Trophoblast cell (in vitro differentiated cells and primary cell): Measurements from ENCODE around the gene USP54.

Experiments used
- DNase-seq, 2 donors: peaks; one replicate each; pipeline ENCODE4 v3.0.0-alpha.2; 2016
- H2AFZ ChIP-seq: 2 replicates; pipeline ENCODE4 v1.6.1; 2013; ENCODE audit warnings: low read length, moderate library complexity, mild to moderate bottlenecking; ENCODE audit not compliant: insufficient read depth, poor library complexity
- H2AK5ac ChIP-seq: 2 replicates; pipeline ENCODE4 v1.6.1; 2013; ENCODE audit warnings: mild to moderate bottlenecking, low read length
- H2BK120ac ChIP-seq: 2 replicates; pipeline ENCODE4 v1.6.1; 2013; ENCODE audit warnings: low read length, mild to moderate bottlenecking, moderate library complexity; ENCODE audit not compliant: insufficient read depth, poor library complexity
- H2BK12ac ChIP-seq: 2 replicates; pipeline ENCODE4 v1.6.1; 2013; ENCODE audit warnings: mild to moderate bottlenecking, low read length, moderate library complexity
- H2BK5ac ChIP-seq: 2 replicates; pipeline ENCODE4 v1.6.1; 2013; ENCODE audit warnings: low read length, low read depth, moderate library complexity, mild to moderate bottlenecking; ENCODE audit not compliant: poor library complexity
- H3K14ac ChIP-seq: 2 replicates; pipeline ENCODE4 v1.6.1; 2013; ENCODE audit warnings: mild to moderate bottlenecking, low read length
- H3K18ac ChIP-seq: 2 replicates; pipeline ENCODE4 v1.6.1; 2013; ENCODE audit warnings: mild to moderate bottlenecking, low read length
- H3K23ac ChIP-seq: 2 replicates; pipeline ENCODE4 v1.6.1; 2013; ENCODE audit warnings: low read length
- H3K27ac ChIP-seq: 2 replicates; pipeline ENCODE4 v1.5.1; 2013; ENCODE audit warnings: low read depth, mild to moderate bottlenecking, inconsistent platforms, low read length, moderate library complexity
- H3K27me3 ChIP-seq: 2 replicates; pipeline ENCODE4 v1.6.1; 2013; ENCODE audit warnings: inconsistent platforms, mild to moderate bottlenecking, low read length, moderate library complexity; ENCODE audit not compliant: insufficient read depth
- H3K36me3 ChIP-seq, 2 experiments: 1 replicate in 1 of 2; 2 replicates in 1 of 2; pipeline ENCODE4 v1.6.1; 2013; ENCODE audit warnings: low read length in 2 of 2, mild to moderate bottlenecking in 2 of 2, moderate library complexity in 1 of 2; ENCODE audit not compliant: insufficient read depth in 2 of 2, control insufficient read depth in 1 of 2
- H3K4ac ChIP-seq: 2 replicates; pipeline ENCODE4 v1.6.1; 2013; ENCODE audit warnings: low read depth, mild to moderate bottlenecking, low read length, moderate library complexity
- H3K4me1 ChIP-seq, 2 experiments: 1 replicate in 1 of 2; 2 replicates in 1 of 2; pipeline ENCODE4 v1.6.1; 2013; ENCODE audit warnings: low read length in 2 of 2, mild to moderate bottlenecking in 2 of 2, moderate library complexity in 1 of 2; ENCODE audit not compliant: insufficient read depth in 2 of 2, control insufficient read depth in 1 of 2
- H3K4me2 ChIP-seq: 2 replicates; pipeline ENCODE4 v1.6.1; 2013; ENCODE audit warnings: inconsistent platforms, mild to moderate bottlenecking, low read length, moderate library complexity
- H3K4me3 ChIP-seq: 2 replicates; pipeline ENCODE4 v1.5.1; 2013; ENCODE audit warnings: mild to moderate bottlenecking, low read depth, low read length, inconsistent platforms
- H3K79me1 ChIP-seq: one replicate; pipeline ENCODE4 v1.6.1; 2013; ENCODE audit warnings: low read length
- H3K79me2 ChIP-seq: 2 replicates; pipeline ENCODE4 v1.6.1; 2013; ENCODE audit warnings: low read length, mild to moderate bottlenecking; ENCODE audit not compliant: control insufficient read depth, insufficient read depth, poor library complexity
- H3K9ac ChIP-seq: 2 replicates; pipeline ENCODE4 v1.6.1; 2013; ENCODE audit warnings: mild to moderate bottlenecking, low read length
- H3K9me3 ChIP-seq: 2 replicates; pipeline ENCODE4 v1.6.1; 2013; ENCODE audit warnings: low read depth, mild to moderate bottlenecking, control low read depth, inconsistent platforms, low read length; ENCODE audit not compliant: insufficient read depth
- H4K12ac ChIP-seq: 2 replicates; pipeline ENCODE4 v1.6.1; 2013; ENCODE audit warnings: low read depth, mild to moderate bottlenecking, low read length, moderate library complexity
- H4K8ac ChIP-seq: 2 replicates; pipeline ENCODE4 v1.6.1; 2013; ENCODE audit warnings: low read depth, mild to moderate bottlenecking, low read length, moderate library complexity
- H4K91ac ChIP-seq: one replicate; pipeline ENCODE4 v1.6.1; 2013; ENCODE audit warnings: low read depth, mild to moderate bottlenecking, low read length, moderate library complexity
- WGBS: extraction: QIAGEN DNeasy Blood & Tissue Kit; methylation state at CpG from one replicate; pipeline ENCODE4 v1.1.7; 2013; ENCODE audit warnings: missing lambda C conversion rate; ENCODE audit not compliant: insufficient read length, insufficient coverage; ENCODE audit errors: extremely low coverage; 5-methylcytosine and 5-hydroxymethylcytosine counted together

USP54 gene

GRCh38 chr10:73593812-73594211, 2.7 kb upstream of the USP54 start:
- Histone ChIP-seq H2BK12ac (no peak overlapping the region), H3K79me2 (no peaks in the 10 kb centered on the region), H3K27ac (no peak overlapping the region), H3K23ac (no peak overlapping the region), H3K36me3 (no peaks in the 10 kb centered on the region), H3K14ac (no peak overlapping the region), H2BK120ac (no peak overlapping the region), H3K9me3 (no peaks in the 10 kb centered on the region), H3K27me3 (no peaks in the 10 kb centered on the region), H3K18ac (no peak overlapping the region), H3K4me3 (no peak overlapping the region), H4K12ac (no peak overlapping the region), H3K4me2 (no peak overlapping the region), H3K79me1 (peaks cover 1% of the 10 kb centered on the region), H3K4me1 (no peaks in the 10 kb centered on the region), H3K4ac (no peak overlapping the region), H4K91ac (no peak overlapping the region), H3K9ac (no peak overlapping the region), H2BK5ac (no peak overlapping the region), H2AK5ac (no peak overlapping the region), H4K8ac (no peak overlapping the region), H2AFZ (no peak overlapping the region)
- no CpG with 5 or more reads among the region's 5 CpGs for WGBS
- DNase-seq, result no peak

- WGBS, result no CpG with 5 or more reads among the region's 4 CpGs
- Histone ChIP-seq H3K4ac (no peak overlapping the region), H3K9me3 (no peaks in the 10 kb centered on the region), H2BK120ac (no peak overlapping the region), H3K18ac (no peak overlapping the region), H4K8ac (no peak overlapping the region), H3K4me1 (no peaks in the 10 kb centered on the region), H3K36me3 (no peaks in the 10 kb centered on the region), H3K4me3 (no peak overlapping the region), H3K79me2 (no peaks in the 10 kb centered on the region), H4K91ac (no peak overlapping the region), H2AK5ac (peak overlapping the region; percentile 29), H3K79me1 (peaks cover 1% of the 10 kb centered on the region), H2BK12ac (peak overlapping the region; percentile 49), H2AFZ (no peak overlapping the region), H3K4me2 (no peak overlapping the region), H3K14ac (no peak overlapping the region), H3K27me3 (no peaks in the 10 kb centered on the region), H3K9ac (no peak overlapping the region), H2BK5ac (no peak overlapping the region), H3K27ac (no peak overlapping the region), H4K12ac (no peak overlapping the region), H3K23ac (no peak overlapping the region)
- no peak for DNase-seq
These were observed 2.0 kb upstream of the USP54 start for GRCh38 chr10:73593110-73593509.

GRCh38 chr10:73591935-73592699, 975 bp upstream of the USP54 start:
- H4K91ac ChIP-seq, result no peak overlapping the region
- H3K4me2 ChIP-seq, result peak overlapping the region; percentile 7
- H2BK120ac ChIP-seq, result peak overlapping the region; percentile 2
- H3K9me3 ChIP-seq, result no peaks in the 10 kb centered on the region
- H3K36me3 ChIP-seq, result no peaks in the 10 kb centered on the region
- H2AK5ac ChIP-seq, result no peak overlapping the region
- no peak overlapping the region for H4K12ac ChIP-seq
- H3K4ac ChIP-seq, result no peak overlapping the region
- no peak overlapping the region for H3K23ac ChIP-seq
- no peak overlapping the region for H3K4me3 ChIP-seq
- WGBS, result no CpG with 5 or more reads among the region's 3 CpGs
- H2AFZ ChIP-seq, result no peak overlapping the region
- no peak overlapping the region for H2BK5ac ChIP-seq
- H3K18ac ChIP-seq, result no peak overlapping the region
- H3K79me2 ChIP-seq, result no peaks in the 10 kb centered on the region
- H2BK12ac ChIP-seq, result no peak overlapping the region
- DNase-seq, result peak in 1 of 2 donors; percentile 4
- H3K4me1 ChIP-seq, result no peaks in the 10 kb centered on the region
- H3K27ac ChIP-seq, result no peak overlapping the region
- H3K27me3 ChIP-seq, result no peaks in the 10 kb centered on the region
- no peak overlapping the region for H3K9ac ChIP-seq
- no peak overlapping the region for H4K8ac ChIP-seq
- H3K14ac ChIP-seq, result no peak overlapping the region
- peaks cover 1% of the 10 kb centered on the region for H3K79me1 ChIP-seq

- no peak overlapping the region for H2AFZ ChIP-seq
- no peaks in the 10 kb centered on the region for H3K4me1 ChIP-seq
- H3K27me3 ChIP-seq, result no peaks in the 10 kb centered on the region
- no peak overlapping the region for H4K91ac ChIP-seq
- no peaks in the 10 kb centered on the region for H3K79me2 ChIP-seq
- H2BK120ac ChIP-seq, result no peak overlapping the region
- no peak overlapping the region for H3K4me3 ChIP-seq
- H2BK12ac ChIP-seq, result no peak overlapping the region
- peaks cover 1% of the 10 kb centered on the region for H3K79me1 ChIP-seq
- no peak overlapping the region for H3K27ac ChIP-seq
- H4K8ac ChIP-seq, result no peak overlapping the region
- H3K4me2 ChIP-seq, result no peak overlapping the region
- H3K14ac ChIP-seq, result no peak overlapping the region
- H2BK5ac ChIP-seq, result no peak overlapping the region
- WGBS, result 100% methylated on average over 1 of the region's 3 CpGs
- H3K18ac ChIP-seq, result no peak overlapping the region
- no peak overlapping the region for H3K9ac ChIP-seq
- H3K4ac ChIP-seq, result no peak overlapping the region
- H4K12ac ChIP-seq, result no peak overlapping the region
- no peak overlapping the region for H3K23ac ChIP-seq
- no peak for DNase-seq
- peaks cover 1% of the 10 kb centered on the region for H3K9me3 ChIP-seq
- no peaks in the 10 kb centered on the region for H3K36me3 ChIP-seq
- no peak overlapping the region for H2AK5ac ChIP-seq
These were observed 1.5 kb downstream of the USP54 start for GRCh38 chr10:73589563-73590126.
